AG04450 (cell line): Measurements from ENCODE around the gene SF3A2. TPM values are rescaled to one million over a fixed set of nuclear protein-coding genes. Genes with fewer than 3 reads are reported as not detected.

ENCODE experiments used
- CTCF ChIA-PET: fragments of 300-600, 350-600 bp; formaldehyde crosslinking; extraction: SDS; loops from one replicate; lab custom pipeline; 2022; ENCODE audit warnings: antibody characterized with exemption, inconsistent platforms; lab: Charles Lee
- POLR2A ChIA-PET: fragments of 350-600 bp; formaldehyde crosslinking; extraction: SDS; loops from one replicate; lab custom pipeline; 2021; ENCODE audit warnings: antibody characterized with exemption, inconsistent platforms; lab: Yijun Ruan, JAX
- DNase-seq: peaks from one replicate; pipeline ENCODE4 v3.0.0-alpha.2; 2011; ENCODE audit warnings: low read depth, low spot score
- H3K27ac ChIP-seq: one replicate; pipeline ENCODE4 v1.5.1; 2012; ENCODE audit warnings: low read depth, low read length, control low read depth
- H3K27me3 ChIP-seq: one replicate; pipeline ENCODE4 v1.6.0; 2012; ENCODE audit warnings: low read length; ENCODE audit not compliant: control insufficient read depth, insufficient read depth
- H3K4me3 ChIP-seq: 2 replicates; pipeline ENCODE4 v1.5.1; 2011; ENCODE audit warnings: mild to moderate bottlenecking, low read depth, low read length, control low read depth
- H3K9me3 ChIP-seq: 2 replicates; pipeline ENCODE4 v1.5.1; 2012; ENCODE audit warnings: low read length; ENCODE audit not compliant: control insufficient read depth, insufficient read depth
- polyA plus RNA-seq: library from polyadenylated mRNA; depleted of rRNA; stranded (reverse); fragments of >200 nt; gene quantifications from 2 replicates; pipeline ENCODE4 v1.2.3, GENCODE V29; 2011
- TF ChIP-seq, protein P1 (sequence below): IDR thresholded peaks from 2 replicates; pipeline ENCODE4 v1.5.1; 2011; ENCODE audit warnings: low read depth, low read length, control low read depth, inconsistent platforms

SF3A2 gene
- polyA plus RNA-seq, 1 experiment, result 7.0 TPM

DNA sequence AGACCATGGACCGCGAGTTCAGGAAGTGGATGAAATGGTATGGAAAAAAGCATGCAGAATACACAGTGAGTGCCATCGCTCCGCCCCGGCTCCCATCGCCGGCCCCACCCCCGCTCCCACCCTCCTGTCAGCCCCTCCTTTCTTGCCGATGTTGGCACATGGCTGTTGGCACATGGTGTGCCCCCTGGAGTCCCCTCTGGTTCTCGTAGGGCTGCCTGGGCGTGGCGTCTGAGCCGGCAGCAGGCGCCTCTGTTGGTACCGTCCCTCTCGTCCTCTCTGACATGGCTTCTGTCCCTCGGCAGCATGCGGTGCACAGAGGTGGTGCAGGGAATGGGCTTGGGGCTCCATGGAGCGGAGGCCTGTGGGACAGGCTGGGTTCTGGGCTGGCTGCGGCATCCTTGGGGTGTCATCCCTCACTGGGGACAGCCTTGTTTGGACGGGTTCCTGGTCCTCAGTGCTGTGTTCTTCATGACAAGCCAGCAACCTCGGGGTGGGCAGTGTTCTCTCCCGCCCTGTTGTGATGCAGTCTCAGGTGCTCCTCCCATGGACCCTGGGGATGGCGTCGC lies 42.0 kb upstream of the SF3A2 start:
- Histone ChIP-seq H3K27ac (no peak overlapping the region), H3K4me3 (no peak overlapping the region), H3K9me3 (peaks cover under 1% of the 10 kb centered on the region; the same call in 1 of the 2 replicates), H3K27me3 (no peaks in the 10 kb centered on the region)
- ChIA-PET CTCF (no interaction called here), POLR2A (no interaction called here)
- TF ChIP-seq, protein P1, sequence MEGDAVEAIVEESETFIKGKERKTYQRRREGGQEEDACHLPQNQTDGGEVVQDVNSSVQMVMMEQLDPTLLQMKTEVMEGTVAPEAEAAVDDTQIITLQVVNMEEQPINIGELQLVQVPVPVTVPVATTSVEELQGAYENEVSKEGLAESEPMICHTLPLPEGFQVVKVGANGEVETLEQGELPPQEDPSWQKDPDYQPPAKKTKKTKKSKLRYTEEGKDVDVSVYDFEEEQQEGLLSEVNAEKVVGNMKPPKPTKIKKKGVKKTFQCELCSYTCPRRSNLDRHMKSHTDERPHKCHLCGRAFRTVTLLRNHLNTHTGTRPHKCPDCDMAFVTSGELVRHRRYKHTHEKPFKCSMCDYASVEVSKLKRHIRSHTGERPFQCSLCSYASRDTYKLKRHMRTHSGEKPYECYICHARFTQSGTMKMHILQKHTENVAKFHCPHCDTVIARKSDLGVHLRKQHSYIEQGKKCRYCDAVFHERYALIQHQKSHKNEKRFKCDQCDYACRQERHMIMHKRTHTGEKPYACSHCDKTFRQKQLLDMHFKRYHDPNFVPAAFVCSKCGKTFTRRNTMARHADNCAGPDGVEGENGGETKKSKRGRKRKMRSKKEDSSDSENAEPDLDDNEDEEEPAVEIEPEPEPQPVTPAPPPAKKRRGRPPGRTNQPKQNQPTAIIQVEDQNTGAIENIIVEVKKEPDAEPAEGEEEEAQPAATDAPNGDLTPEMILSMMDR, result no peak
- DNase-seq, result no peak

DNA sequence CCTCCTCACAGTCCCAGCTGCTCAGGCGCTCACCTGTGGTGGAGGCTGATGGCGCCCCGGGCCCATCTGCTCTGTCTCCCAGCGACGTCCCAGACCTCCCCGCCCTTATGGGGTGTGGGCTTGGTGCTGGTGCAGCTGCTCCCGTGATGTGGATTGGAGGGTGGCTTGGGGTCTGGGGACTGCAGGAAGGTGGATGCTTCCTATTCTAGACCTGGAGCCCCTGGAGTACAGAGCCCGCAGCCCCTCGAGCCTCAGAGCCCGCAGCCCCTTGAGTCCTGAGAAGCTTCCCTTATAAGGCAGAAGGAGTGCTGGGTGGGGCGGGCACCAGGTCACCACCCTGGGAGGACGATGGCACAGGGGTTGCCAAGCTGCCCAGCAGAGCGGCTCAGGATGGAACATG lies 41.3 kb upstream of the SF3A2 start:
- no peaks in the 10 kb centered on the region for H3K27me3 ChIP-seq
- peaks cover 8% of the 10 kb centered on the region; the same call in 1 of the 2 replicates for H3K9me3 ChIP-seq
- TF ChIP-seq, protein P1, result no peak
- H3K27ac ChIP-seq, result no peak overlapping the region
- ChIA-PET POLR2A (no interaction called here), CTCF (no interaction called here)
- no peak overlapping the region for H3K4me3 ChIP-seq
- no peak for DNase-seq

DNA sequence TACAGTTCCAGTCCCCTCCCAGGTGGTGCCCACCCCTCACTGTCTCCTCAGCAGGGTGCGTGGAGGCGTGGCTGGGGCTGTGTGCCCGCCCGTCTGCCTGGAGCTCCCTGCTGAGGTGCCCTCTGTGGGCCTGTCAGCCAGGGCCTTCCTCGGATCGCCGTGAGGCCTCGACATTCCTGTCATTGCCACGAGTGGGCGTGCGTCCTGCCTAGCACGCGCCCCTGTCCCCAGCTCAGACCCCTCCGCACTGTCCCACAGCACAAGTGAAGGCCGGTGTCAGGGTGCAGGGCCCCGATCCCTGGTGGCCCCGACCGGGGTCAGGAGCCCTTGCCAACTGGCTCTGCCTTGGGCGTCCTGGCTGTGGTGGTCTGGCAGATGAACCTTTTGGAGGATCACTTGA lies 40.7 kb upstream of the SF3A2 start:
- ChIA-PET POLR2A (no interaction called here), CTCF (no interaction called here)
- Histone ChIP-seq H3K9me3 (peaks cover 11% of the 10 kb centered on the region; the same call in 1 of the 2 replicates), H3K27me3 (no peaks in the 10 kb centered on the region), H3K27ac (no peak overlapping the region), H3K4me3 (no peak overlapping the region)
- TF ChIP-seq, protein P1, result no peak
- no peak for DNase-seq

DNA sequence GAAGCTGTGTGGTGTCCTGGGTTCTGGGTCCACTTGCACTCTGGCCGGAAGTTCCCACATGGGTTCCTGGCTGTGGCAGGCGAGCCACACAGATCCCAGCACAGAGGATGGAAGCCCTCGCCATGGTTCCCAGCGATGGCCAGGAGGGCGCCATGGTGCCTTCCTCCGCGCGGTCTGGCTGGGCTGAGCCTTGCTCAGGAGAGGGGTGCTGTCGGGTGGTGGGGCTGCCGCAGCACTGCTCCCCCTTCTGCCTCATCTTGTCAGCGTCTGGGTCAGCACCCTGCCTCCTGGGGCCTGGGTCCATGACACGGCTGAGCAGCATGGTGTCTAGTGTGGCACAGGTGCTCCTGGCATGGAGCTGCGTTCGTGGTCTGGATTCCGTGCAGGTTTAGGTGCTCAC lies 39.4 kb upstream of the SF3A2 start:
- H3K27ac ChIP-seq, result no peak overlapping the region
- ChIA-PET POLR2A (no interaction called here), CTCF (no interaction called here)
- TF ChIP-seq, protein P1, result no peak
- no peaks in the 10 kb centered on the region for H3K27me3 ChIP-seq
- H3K4me3 ChIP-seq, result no peak overlapping the region
- no peak for DNase-seq
- peaks cover 11% of the 10 kb centered on the region; the same call in 1 of the 2 replicates for H3K9me3 ChIP-seq

DNA sequence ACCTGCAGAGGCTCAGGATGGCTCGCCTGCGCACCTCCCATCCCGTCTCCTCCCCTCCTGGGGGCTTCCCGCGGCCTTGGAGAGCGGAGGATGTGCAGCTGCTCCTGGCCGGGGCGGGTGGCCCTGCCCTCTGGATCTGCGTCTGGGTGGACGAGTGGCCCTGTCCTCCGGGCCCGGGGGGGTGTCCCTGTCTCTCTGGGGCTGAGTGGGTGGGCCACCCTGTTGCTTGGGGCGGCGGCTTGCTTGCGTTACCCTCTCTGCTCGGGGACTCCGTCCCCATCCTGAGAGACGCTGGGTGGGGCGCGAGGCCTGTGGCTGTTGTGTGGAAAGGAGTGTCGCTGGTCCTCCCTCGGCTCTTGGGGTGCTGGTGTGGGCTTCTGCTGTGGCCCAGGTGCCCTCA lies 38.3 kb upstream of the SF3A2 start:
- no peak for DNase-seq
- ChIA-PET CTCF (no interaction called here), POLR2A (no interaction called here)
- TF ChIP-seq, protein P1, result no peak
- Histone ChIP-seq H3K9me3 (peaks cover 11% of the 10 kb centered on the region; the same call in 1 of the 2 replicates), H3K27me3 (no peaks in the 10 kb centered on the region), H3K27ac (no peak overlapping the region), H3K4me3 (no peak overlapping the region)
